PC-9 (cell line): ENCODE data around the gene MTMR3.

Experiments used
- CTCF ChIP-seq: fragments of 200-600 bp; sonication (generic); conservative IDR thresholded peaks from 2 replicates; pipeline ENCODE4 v1.6.1; 2017; ENCODE audit warnings: mixed run types, antibody characterized with exemption, mild to moderate bottlenecking, moderate library complexity
- EZH2 ChIP-seq: fragments of 200-600 bp; sonication (generic); IDR thresholded peaks from 2 replicates; pipeline ENCODE4 v1.8.0; 2017; ENCODE audit warnings: antibody characterized with exemption, low read depth

GRCh38 chr22:29833392-29833965 lies 49.5 kb upstream of the MTMR3 start:
- TF ChIP-seq CTCF (no peak), EZH2 (no peak)
